ENCODE measurements around the gene UBE2O. TPM values are rescaled to one million over a fixed set of nuclear protein-coding genes. Genes with fewer than 3 reads are reported as not detected.

UBE2O gene
- total and polyA plus RNA-seq, 2 experiments from 2014 or later, result 28.5 to 62.6 TPM

- TF ChIP-seq CTCF (IDR thresholded peaks at IDR 0.05; ENCODE audit: low read depth, low read length), result no peak
- H3K4me1 ChIP-seq (ENCODE audit: low read depth), result peaks cover 4% of the 10 kb centered on the region
- H3K27ac ChIP-seq, result no peak overlapping the region
- H3K9me3 ChIP-seq (ENCODE audit: low read depth), result no peaks in the 10 kb centered on the region
- no peaks in the 10 kb centered on the region for H3K27me3 ChIP-seq
- DNase-seq (ENCODE audit: low read depth in 1 of 2, low spot score in 1 of 2), result no peak
- H3K4me3 ChIP-seq, result no peak overlapping the region
- peaks cover 62% of the 10 kb centered on the region for H3K36me3 ChIP-seq
These were observed 55.8 kb downstream of the UBE2O start for GRCh38 chr17:76397184-76397583.

- DNase-seq (ENCODE audit: low read depth in 1 of 2, low spot score in 1 of 2), result no peak
- Histone ChIP-seq H3K27ac (no peak overlapping the region), H3K4me1 (ENCODE audit: low read depth) (no peaks in the 10 kb centered on the region), H3K36me3 (peaks cover 58% of the 10 kb centered on the region), H3K27me3 (no peaks in the 10 kb centered on the region), H3K4me3 (no peak overlapping the region), H3K9me3 (ENCODE audit: low read depth) (no peaks in the 10 kb centered on the region)
- no peak for TF ChIP-seq CTCF (IDR thresholded peaks at IDR 0.05; ENCODE audit: low read depth, low read length)
These were observed 57.0 kb downstream of the UBE2O start for GRCh38 chr17:76395980-76396379.

GRCh38 chr17:76394166-76394565 is 58.8 kb downstream of the UBE2O start:
- H3K27ac ChIP-seq, result no peak overlapping the region
- H3K36me3 ChIP-seq, result peaks cover 49% of the 10 kb centered on the region
- no peak for DNase-seq (ENCODE audit: low read depth in 1 of 2, low spot score in 1 of 2)
- no peaks in the 10 kb centered on the region for H3K4me1 ChIP-seq (ENCODE audit: low read depth)
- no peak for TF ChIP-seq CTCF (IDR thresholded peaks at IDR 0.05; ENCODE audit: low read depth, low read length)
- no peaks in the 10 kb centered on the region for H3K27me3 ChIP-seq
- no peak overlapping the region for H3K4me3 ChIP-seq
- no peaks in the 10 kb centered on the region for H3K9me3 ChIP-seq (ENCODE audit: low read depth)

GRCh38 chr17:76391200-76391715 is 61.7 kb downstream of the UBE2O start:
- H3K27ac ChIP-seq, result no peak overlapping the region
- TF ChIP-seq CTCF (IDR thresholded peaks at IDR 0.05; ENCODE audit: low read depth, low read length), result no peak
- H3K36me3 ChIP-seq, result peaks cover 28% of the 10 kb centered on the region
- no peak for DNase-seq (ENCODE audit: low read depth in 1 of 2, low spot score in 1 of 2)
- H3K4me3 ChIP-seq, result no peak overlapping the region
- no peaks in the 10 kb centered on the region for H3K9me3 ChIP-seq (ENCODE audit: low read depth)
- H3K27me3 ChIP-seq, result no peaks in the 10 kb centered on the region
- no peaks in the 10 kb centered on the region for H3K4me1 ChIP-seq (ENCODE audit: low read depth)

- peak in 1 of 2 donors; percentile 64 for DNase-seq (ENCODE audit: low read depth in 1 of 2, low spot score in 1 of 2)
- Histone ChIP-seq H3K4me1 (ENCODE audit: low read depth) (peaks cover 3% of the 10 kb centered on the region), H3K36me3 (peaks cover 19% of the 10 kb centered on the region), H3K4me3 (no peak overlapping the region), H3K27ac (peak overlapping the region; percentile 32), H3K27me3 (peaks cover 7% of the 10 kb centered on the region), H3K9me3 (ENCODE audit: low read depth) (no peaks in the 10 kb centered on the region)
- TF ChIP-seq CTCF (IDR thresholded peaks at IDR 0.05; ENCODE audit: low read depth, low read length), result no peak
These were observed 62.9 kb downstream of the UBE2O start for GRCh38 chr17:76390003-76390421.
